WTC11 (cell line): ENCODE measurements around the gene TRAF7. TPM values are rescaled to one million over a fixed set of nuclear protein-coding genes. Genes with fewer than 3 reads are reported as not detected.

Experiments used
- ATAC-seq: fragments of 200-7000 bp; cut with Tn5 transposase; 2 replicates; pipeline ENCODE4 v1.10.0; 2021; ENCODE audit warnings: mild to moderate bottlenecking, moderate library complexity
- CTCF ChIA-PET: fragments of 300-600 bp; sonication (Branson Sonifier 250); formaldehyde crosslinking; loops from one replicate; lab custom pipeline; 2021; ENCODE audit warnings: antibody characterized with exemption; lab: Charles Lee
- POLR2A ChIA-PET: fragments of 350-600 bp; sonication (Branson Sonifier 250); formaldehyde crosslinking; loops from one replicate; lab custom pipeline; 2021; ENCODE audit warnings: antibody characterized with exemption; lab: Charles Lee
- DNase-seq: peaks from one replicate; pipeline ENCODE4 v3.0.0; 2021; ENCODE audit warnings: low spot score
- H3K27ac Mint-ChIP-seq: 2 replicates; pipeline ENCODE4 v1.8.0; 2021; ENCODE audit warnings: mixed read lengths
- H3K27me3 Mint-ChIP-seq: 2 replicates; pipeline ENCODE4 v1.8.0; 2021; ENCODE audit warnings: low read depth, mild to moderate bottlenecking, moderate library complexity, mixed read lengths
- H3K36me3 Mint-ChIP-seq: 2 replicates; pipeline ENCODE4 v1.8.0; 2021; ENCODE audit warnings: mixed read lengths
- H3K4me1 Mint-ChIP-seq: 2 replicates; pipeline ENCODE4 v1.8.0; 2022; ENCODE audit warnings: mixed read lengths
- H3K4me3 Mint-ChIP-seq: 2 replicates; pipeline ENCODE4 v1.8.0; 2021; ENCODE audit warnings: mild to moderate bottlenecking, moderate library complexity, mixed read lengths
- H3K9me3 Mint-ChIP-seq: 2 replicates; pipeline ENCODE4 v1.8.0; 2021; ENCODE audit warnings: mixed read lengths
- ATF1 ChIP-seq: sonication (generic); formaldehyde crosslinking; IDR thresholded peaks from 2 replicates; pipeline ENCODE4 v1.8.1; 2023; ENCODE audit warnings: mild to moderate bottlenecking, moderate library complexity, missing genetic modification reagents
- ATF2 ChIP-seq: sonication (generic); formaldehyde crosslinking; IDR thresholded peaks from 2 replicates; pipeline ENCODE4 v1.8.1; 2022; ENCODE audit warnings: low read depth, missing genetic modification reagents, borderline replicate concordance
- E2F1 ChIP-seq: sonication (generic); formaldehyde crosslinking; IDR thresholded peaks from 2 replicates; pipeline ENCODE4 v1.8.0; 2022; ENCODE audit warnings: mild to moderate bottlenecking, missing genetic modification reagents
- GTF2I ChIP-seq: fragments of 250-450 bp; sonication (Bioruptor Pico); conservative IDR thresholded peaks from 2 replicates; pipeline ENCODE4 v1.4.0; 2021; ENCODE audit warnings: mild to moderate bottlenecking
- HMGA2 ChIP-seq: fragments of 250-450 bp; sonication (Bioruptor Pico); IDR thresholded peaks from 2 replicates; pipeline ENCODE4 v1.4.0; 2021; ENCODE audit warnings: mild to moderate bottlenecking, moderate library complexity
- JUN ChIP-seq: sonication (generic); formaldehyde crosslinking; IDR thresholded peaks from 2 replicates; pipeline ENCODE4 v1.8.0; 2023; ENCODE audit warnings: mild to moderate bottlenecking, missing genetic modification reagents
- MXD4 ChIP-seq: fragments of 250-450 bp; sonication (Bioruptor Pico); IDR thresholded peaks from 2 replicates; pipeline ENCODE4 v1.8.0; 2021; ENCODE audit warnings: mild to moderate bottlenecking, moderate library complexity, borderline replicate concordance
- MYBL2 ChIP-seq: sonication (generic); formaldehyde crosslinking; IDR thresholded peaks from 2 replicates; pipeline ENCODE4 v1.8.1; 2023; ENCODE audit warnings: mild to moderate bottlenecking, moderate library complexity, missing genetic modification reagents
- NFE2L1 ChIP-seq: sonication (generic); formaldehyde crosslinking; IDR thresholded peaks from 2 replicates; pipeline ENCODE4 v1.8.1; 2023; ENCODE audit warnings: missing genetic modification reagents
- NR1H2 ChIP-seq: sonication (generic); formaldehyde crosslinking; IDR thresholded peaks from 2 replicates; pipeline ENCODE4 v1.9.0; 2021; ENCODE audit warnings: mild to moderate bottlenecking, moderate library complexity, missing genetic modification reagents
- OVOL2 ChIP-seq: fragments of 250-450 bp; sonication (Bioruptor Pico); IDR thresholded peaks from 2 replicates; pipeline ENCODE4 v1.9.0; 2021; ENCODE audit warnings: mild to moderate bottlenecking, borderline replicate concordance
- SP1 ChIP-seq: sonication (generic); formaldehyde crosslinking; conservative IDR thresholded peaks from 2 replicates; pipeline ENCODE4 v1.8.1; 2022; ENCODE audit warnings: missing genetic modification reagents
- ZNF219 ChIP-seq: sonication (generic); formaldehyde crosslinking; IDR thresholded peaks from 2 replicates; pipeline ENCODE4 v1.8.0; 2023; ENCODE audit warnings: missing genetic modification reagents, mild to moderate bottlenecking, borderline replicate concordance
- ZNF232 ChIP-seq: sonication (generic); formaldehyde crosslinking; IDR thresholded peaks from 2 replicates; pipeline ENCODE4 v1.8.0; 2022; ENCODE audit warnings: mild to moderate bottlenecking, missing genetic modification reagents
- ZNF263 ChIP-seq: sonication (generic); formaldehyde crosslinking; IDR thresholded peaks from 2 replicates; pipeline ENCODE4 v1.8.1; 2022; ENCODE audit warnings: low read depth, mild to moderate bottlenecking, moderate library complexity, missing genetic modification reagents
- ZNF532 ChIP-seq: fragments of 250-450 bp; sonication (Bioruptor Pico); IDR thresholded peaks from 2 replicates; pipeline ENCODE4 v1.9.0; 2021; ENCODE audit warnings: mild to moderate bottlenecking, borderline replicate concordance
- ZNF671 ChIP-seq: fragments of 250-450 bp; sonication (Bioruptor Pico); IDR thresholded peaks from 2 replicates; pipeline ENCODE4 v1.8.0; 2021; ENCODE audit warnings: mild to moderate bottlenecking
- total RNA-seq: library from RNA; stranded (reverse); gene quantifications from 3 replicates; pipeline ENCODE4 v1.2.3, GENCODE V29; 2021
- TF ChIP-seq, protein P1 (sequence below): fragments of 250-450 bp; sonication (Bioruptor Pico); IDR thresholded peaks from 2 replicates; pipeline ENCODE4 v1.9.0; 2021; ENCODE audit warnings: mild to moderate bottlenecking
- TF ChIP-seq, protein P2 (sequence below): sonication (generic); formaldehyde crosslinking; IDR thresholded peaks from 2 replicates; pipeline ENCODE4 v1.8.0; 2022; ENCODE audit warnings: missing genetic modification reagents
- TF ChIP-seq, protein P3 (sequence below): sonication (generic); formaldehyde crosslinking; IDR thresholded peaks from 2 replicates; pipeline ENCODE4 v1.8.1; 2023; ENCODE audit warnings: mild to moderate bottlenecking, missing genetic modification reagents, moderate library complexity
- TF ChIP-seq, protein P4 (sequence below): sonication (generic); formaldehyde crosslinking; IDR thresholded peaks from 2 replicates; pipeline ENCODE4 v1.8.1; 2023; ENCODE audit warnings: mild to moderate bottlenecking, missing genetic modification reagents, moderate library complexity
- TF ChIP-seq, protein P5 (sequence below): fragments of 200-600 bp; IDR thresholded peaks from 2 replicates; pipeline ENCODE4 v1.8.0; 2022; ENCODE audit warnings: antibody characterized with exemption

The TRAF7 gene
- total RNA-seq, 1 experiment from 2014 or later, result 148 TPM

DNA sequence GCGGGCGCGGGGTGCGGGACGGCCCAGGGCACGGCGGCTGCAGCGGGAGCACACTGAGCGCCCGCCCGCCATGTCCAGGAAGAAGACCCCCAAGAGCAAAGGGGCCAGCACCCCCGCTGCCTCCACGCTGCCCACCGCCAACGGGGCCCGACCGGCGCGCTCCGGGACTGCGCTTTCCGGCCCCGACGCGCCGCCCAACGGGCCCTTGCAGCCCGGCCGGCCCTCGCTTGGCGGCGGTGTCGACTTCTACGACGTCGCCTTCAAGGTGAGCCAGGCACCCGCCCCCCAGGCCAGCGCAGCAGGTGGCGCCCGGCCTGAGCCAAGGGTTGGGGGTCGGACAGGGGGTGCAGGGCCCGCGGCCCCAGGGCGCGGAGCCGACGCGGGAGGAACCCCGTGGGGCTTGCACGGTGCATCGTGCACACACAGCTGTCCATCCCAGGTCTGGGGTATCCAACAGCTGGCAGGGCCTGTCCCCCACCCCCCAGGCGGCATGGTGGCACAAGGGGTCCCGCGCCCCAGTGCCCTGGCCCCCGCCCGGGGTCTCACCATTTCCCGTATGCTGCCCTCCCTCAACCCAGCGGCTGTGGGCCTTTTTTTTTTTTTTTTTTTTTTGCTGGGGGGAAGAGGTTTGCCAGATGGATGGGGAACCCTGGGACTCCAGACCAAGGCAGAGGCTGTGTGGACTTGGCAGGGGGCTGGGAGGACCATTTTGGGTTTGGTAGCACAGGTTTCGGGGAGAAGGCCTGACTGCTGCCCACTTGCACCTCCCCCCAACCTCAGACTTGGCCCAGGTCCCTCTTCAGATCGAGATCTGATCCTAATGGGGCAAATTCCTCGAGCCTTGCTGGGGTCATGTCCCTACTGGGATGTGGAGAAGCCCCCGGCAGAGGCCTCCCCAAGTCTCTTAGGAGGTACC is 6.6 kb upstream of the TRAF7 start:
- ChIA-PET CTCF (interaction anchor here (0.6 to 5.7 kb wide), 2 partner anchors 8 to 949 kb away, joined by 3 to 43 read pairs; no protein-coding TSS in a partner anchor), POLR2A (no interaction called here)
- peaks cover 21% of the 10 kb centered on the region for H3K36me3 Mint-ChIP-seq
- H3K27ac Mint-ChIP-seq, result no peak overlapping the region
- H3K27me3 Mint-ChIP-seq, result peaks cover 30% of the 10 kb centered on the region
- ATAC-seq, result no peak; the same call in 1 of the 2 replicates
- DNase-seq, result no peak
- H3K4me3 Mint-ChIP-seq, result peak overlapping the region; percentile 97
- no peaks in the 10 kb centered on the region for H3K9me3 Mint-ChIP-seq
- H3K4me1 Mint-ChIP-seq, result peaks cover 31% of the 10 kb centered on the region
- TF ChIP-seq ZNF232 (CRISPR knock-in tag) (no peak), HMGA2 (no peak), JUN (CRISPR knock-in tag) (no peak), ZNF532 (CRISPR knock-in tag) (no peak), ATF1 (CRISPR knock-in tag) (0 out of 2 replicates have a peak, but pooled peaks have one; percentile 63), ZNF219 (CRISPR knock-in tag) (0 out of 2 replicates have a peak, but pooled peaks have one; percentile 27), NR1H2 (no peak), SP1 (CRISPR knock-in tag) (no peak; the same call in 1 of the 2 replicates), NFE2L1 (CRISPR knock-in tag) (no peak), ATF2 (CRISPR knock-in tag) (no peak), GTF2I (no peak), E2F1 (CRISPR knock-in tag) (no peak), OVOL2 (no peak), ZNF263 (CRISPR knock-in tag) (no peak), MXD4 (CRISPR knock-in tag) (no peak), MYBL2 (CRISPR knock-in tag) (no peak), ZNF671 (0 out of 2 replicates have a peak, but pooled peaks have one; percentile 47)
- TF ChIP-seq, protein P1, sequence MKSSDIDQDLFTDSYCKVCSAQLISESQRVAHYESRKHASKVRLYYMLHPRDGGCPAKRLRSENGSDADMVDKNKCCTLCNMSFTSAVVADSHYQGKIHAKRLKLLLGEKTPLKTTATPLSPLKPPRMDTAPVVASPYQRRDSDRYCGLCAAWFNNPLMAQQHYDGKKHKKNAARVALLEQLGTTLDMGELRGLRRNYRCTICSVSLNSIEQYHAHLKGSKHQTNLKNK (CRISPR knock-in tag), result no peak
- TF ChIP-seq, protein P2, sequence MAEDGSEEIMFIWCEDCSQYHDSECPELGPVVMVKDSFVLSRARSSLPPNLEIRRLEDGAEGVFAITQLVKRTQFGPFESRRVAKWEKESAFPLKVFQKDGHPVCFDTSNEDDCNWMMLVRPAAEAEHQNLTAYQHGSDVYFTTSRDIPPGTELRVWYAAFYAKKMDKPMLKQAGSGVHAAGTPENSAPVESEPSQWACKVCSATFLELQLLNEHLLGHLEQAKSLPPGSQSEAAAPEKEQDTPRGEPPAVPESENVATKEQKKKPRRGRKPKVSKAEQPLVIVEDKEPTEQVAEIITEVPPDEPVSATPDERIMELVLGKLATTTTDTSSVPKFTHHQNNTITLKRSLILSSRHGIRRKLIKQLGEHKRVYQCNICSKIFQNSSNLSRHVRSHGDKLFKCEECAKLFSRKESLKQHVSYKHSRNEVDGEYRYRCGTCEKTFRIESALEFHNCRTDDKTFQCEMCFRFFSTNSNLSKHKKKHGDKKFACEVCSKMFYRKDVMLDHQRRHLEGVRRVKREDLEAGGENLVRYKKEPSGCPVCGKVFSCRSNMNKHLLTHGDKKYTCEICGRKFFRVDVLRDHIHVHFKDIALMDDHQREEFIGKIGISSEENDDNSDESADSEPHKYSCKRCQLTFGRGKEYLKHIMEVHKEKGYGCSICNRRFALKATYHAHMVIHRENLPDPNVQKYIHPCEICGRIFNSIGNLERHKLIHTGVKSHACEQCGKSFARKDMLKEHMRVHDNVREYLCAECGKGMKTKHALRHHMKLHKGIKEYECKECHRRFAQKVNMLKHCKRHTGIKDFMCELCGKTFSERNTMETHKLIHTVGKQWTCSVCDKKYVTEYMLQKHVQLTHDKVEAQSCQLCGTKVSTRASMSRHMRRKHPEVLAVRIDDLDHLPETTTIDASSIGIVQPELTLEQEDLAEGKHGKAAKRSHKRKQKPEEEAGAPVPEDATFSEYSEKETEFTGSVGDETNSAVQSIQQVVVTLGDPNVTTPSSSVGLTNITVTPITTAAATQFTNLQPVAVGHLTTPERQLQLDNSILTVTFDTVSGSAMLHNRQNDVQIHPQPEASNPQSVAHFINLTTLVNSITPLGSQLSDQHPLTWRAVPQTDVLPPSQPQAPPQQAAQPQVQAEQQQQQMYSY (CRISPR knock-in tag), result 0 out of 2 replicates have a peak, but pooled peaks have one; percentile 0
- TF ChIP-seq, protein P3, sequence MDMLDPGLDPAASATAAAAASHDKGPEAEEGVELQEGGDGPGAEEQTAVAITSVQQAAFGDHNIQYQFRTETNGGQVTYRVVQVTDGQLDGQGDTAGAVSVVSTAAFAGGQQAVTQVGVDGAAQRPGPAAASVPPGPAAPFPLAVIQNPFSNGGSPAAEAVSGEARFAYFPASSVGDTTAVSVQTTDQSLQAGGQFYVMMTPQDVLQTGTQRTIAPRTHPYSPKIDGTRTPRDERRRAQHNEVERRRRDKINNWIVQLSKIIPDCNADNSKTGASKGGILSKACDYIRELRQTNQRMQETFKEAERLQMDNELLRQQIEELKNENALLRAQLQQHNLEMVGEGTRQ (CRISPR knock-in tag), result no peak
- TF ChIP-seq, protein P4, sequence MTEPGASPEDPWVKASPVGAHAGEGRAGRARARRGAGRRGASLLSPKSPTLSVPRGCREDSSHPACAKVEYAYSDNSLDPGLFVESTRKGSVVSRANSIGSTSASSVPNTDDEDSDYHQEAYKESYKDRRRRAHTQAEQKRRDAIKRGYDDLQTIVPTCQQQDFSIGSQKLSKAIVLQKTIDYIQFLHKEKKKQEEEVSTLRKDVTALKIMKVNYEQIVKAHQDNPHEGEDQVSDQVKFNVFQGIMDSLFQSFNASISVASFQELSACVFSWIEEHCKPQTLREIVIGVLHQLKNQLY (CRISPR knock-in tag), result no peak
- TF ChIP-seq, protein P5, sequence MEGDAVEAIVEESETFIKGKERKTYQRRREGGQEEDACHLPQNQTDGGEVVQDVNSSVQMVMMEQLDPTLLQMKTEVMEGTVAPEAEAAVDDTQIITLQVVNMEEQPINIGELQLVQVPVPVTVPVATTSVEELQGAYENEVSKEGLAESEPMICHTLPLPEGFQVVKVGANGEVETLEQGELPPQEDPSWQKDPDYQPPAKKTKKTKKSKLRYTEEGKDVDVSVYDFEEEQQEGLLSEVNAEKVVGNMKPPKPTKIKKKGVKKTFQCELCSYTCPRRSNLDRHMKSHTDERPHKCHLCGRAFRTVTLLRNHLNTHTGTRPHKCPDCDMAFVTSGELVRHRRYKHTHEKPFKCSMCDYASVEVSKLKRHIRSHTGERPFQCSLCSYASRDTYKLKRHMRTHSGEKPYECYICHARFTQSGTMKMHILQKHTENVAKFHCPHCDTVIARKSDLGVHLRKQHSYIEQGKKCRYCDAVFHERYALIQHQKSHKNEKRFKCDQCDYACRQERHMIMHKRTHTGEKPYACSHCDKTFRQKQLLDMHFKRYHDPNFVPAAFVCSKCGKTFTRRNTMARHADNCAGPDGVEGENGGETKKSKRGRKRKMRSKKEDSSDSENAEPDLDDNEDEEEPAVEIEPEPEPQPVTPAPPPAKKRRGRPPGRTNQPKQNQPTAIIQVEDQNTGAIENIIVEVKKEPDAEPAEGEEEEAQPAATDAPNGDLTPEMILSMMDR, result no peak
